ENCODE results near the gene TBX18. TPM values are rescaled to one million over a fixed set of nuclear protein-coding genes. Genes with fewer than 3 reads are reported as not detected.
A peak's percentile ranks its signal among the peaks of the same experiment; 100 is the strongest.

Gene TBX18
- total and polyA plus RNA-seq, 9 of the 15 experiments (the other 6 are each of a cell fraction or from before 2014, with no cell fraction given) = 4.0 to 36.1 (median 20.7) TPM

DNA sequence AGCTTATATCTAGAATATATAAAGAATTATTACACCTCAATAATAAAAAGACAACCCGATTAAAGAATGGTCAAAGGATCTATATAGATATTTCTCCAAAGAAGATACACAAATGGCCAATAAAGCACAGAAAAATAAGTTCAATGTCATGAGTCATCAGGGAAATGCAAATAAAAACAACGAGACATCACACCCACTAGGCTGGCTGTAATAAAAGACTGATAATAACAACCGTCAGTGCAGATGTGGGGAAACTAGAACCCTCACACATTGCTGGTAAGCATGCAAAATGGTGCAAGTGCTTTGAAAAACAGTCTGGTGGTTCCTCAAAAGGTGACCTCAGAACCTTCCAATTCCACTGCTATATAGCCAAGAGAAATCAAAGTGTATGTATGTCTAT, 33.0 kb downstream of the TBX18 start (continued):
- TF ChIP-seq, protein P1, sequence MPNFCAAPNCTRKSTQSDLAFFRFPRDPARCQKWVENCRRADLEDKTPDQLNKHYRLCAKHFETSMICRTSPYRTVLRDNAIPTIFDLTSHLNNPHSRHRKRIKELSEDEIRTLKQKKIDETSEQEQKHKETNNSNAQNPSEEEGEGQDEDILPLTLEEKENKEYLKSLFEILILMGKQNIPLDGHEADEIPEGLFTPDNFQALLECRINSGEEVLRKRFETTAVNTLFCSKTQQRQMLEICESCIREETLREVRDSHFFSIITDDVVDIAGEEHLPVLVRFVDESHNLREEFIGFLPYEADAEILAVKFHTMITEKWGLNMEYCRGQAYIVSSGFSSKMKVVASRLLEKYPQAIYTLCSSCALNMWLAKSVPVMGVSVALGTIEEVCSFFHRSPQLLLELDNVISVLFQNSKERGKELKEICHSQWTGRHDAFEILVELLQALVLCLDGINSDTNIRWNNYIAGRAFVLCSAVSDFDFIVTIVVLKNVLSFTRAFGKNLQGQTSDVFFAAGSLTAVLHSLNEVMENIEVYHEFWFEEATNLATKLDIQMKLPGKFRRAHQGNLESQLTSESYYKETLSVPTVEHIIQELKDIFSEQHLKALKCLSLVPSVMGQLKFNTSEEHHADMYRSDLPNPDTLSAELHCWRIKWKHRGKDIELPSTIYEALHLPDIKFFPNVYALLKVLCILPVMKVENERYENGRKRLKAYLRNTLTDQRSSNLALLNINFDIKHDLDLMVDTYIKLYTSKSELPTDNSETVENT (CRISPR knock-in tag; IDR thresholded peaks at IDR 0.05) = no peak
- TF ChIP-seq SPI1 (IDR thresholded peaks at IDR 0.05; ENCODE audit: borderline replicate concordance, low read depth, low read length) = no peak
- TF ChIP-seq FIP1L1 (IDR thresholded peaks at IDR 0.05; ENCODE audit: low read depth, low read length, poor library complexity, severe bottlenecking) = no peak
- no peak for TF ChIP-seq ZBTB8A (IDR thresholded peaks at IDR 0.05; ENCODE audit: partially characterized antibody)

DNA sequence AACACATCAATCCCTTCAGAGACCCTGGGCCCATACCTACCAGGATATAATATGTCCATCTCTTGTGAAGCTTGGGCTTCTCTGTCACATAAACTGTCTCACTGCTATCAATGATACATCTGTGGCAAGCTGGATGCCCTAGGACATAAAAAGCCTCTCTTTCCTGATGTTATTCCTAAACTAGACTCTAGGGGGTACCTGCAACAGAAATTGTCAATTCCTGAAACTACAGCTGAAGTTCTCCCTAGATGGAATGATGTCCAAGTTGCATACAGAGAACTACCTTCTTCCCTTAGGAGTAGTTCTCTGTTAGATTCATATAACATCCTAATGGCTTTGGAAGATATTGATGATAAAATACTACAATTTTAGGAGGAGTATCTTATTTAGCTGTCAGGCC, 35.8 kb downstream of the TBX18 start:
- in situ Hi-C loops (cut with MboI) (no loop called here), intact Hi-C loops (cut with micrococcal nuclease) (no loop called here)
- Histone ChIP-seq H4K20me1 (replicated peaks; ENCODE audit: control insufficient read depth, insufficient read depth, low read length) (no peaks in the 10 kb centered on the region), H3K4me2 (ENCODE audit: insufficient read depth, low read length) (no peak overlapping the region), H3K9me1 (ENCODE audit: control insufficient read depth, insufficient read depth, low read length) (no peaks in the 10 kb centered on the region), H3K4me3 (no peak overlapping the region), H3K36me3 (ENCODE audit: control insufficient read depth, insufficient read depth, low read length) (peaks cover 25% of the 10 kb centered on the region; the same call in 2 of the 3 replicates), H3K27ac (ENCODE audit: extremely low read depth, low read depth, low read length) (no peak overlapping the region), H3K79me2 (ENCODE audit: control insufficient read depth, insufficient read depth, low read length) (no peaks in the 10 kb centered on the region), H2AFZ (ENCODE audit: low read depth, low read length) (no peak overlapping the region), H3K27me3 (ENCODE audit: control insufficient read depth in 2 of 2, insufficient read depth in 2 of 2, low read length in 2 of 2) (no peaks in the 10 kb centered on the region), H3K9me3 (replicated peaks; ENCODE audit: control insufficient read depth, insufficient read depth, low read depth, low read length) (no peaks in the 10 kb centered on the region), H3K4me1 (replicated peaks in 1 of 2; ENCODE audit: control insufficient read depth in 2 of 2, insufficient read depth in 2 of 2, low read length in 2 of 2) (peaks cover 0 to 2% of the 10 kb centered on the region in 2 experiments; a peak in 2 of 5 replicates), H3K9ac (ENCODE audit: insufficient read depth in 1 of 2, low read depth in 2 of 2, low read length in 2 of 2) (no peak overlapping the region)
- peak; percentile 17 to 46 (median 38) for DNase-seq (ENCODE audit: extremely low read depth in 1 of 4, low spot score in 3 of 4)
- ATAC-seq = peak; percentile 78
- ChIA-PET CTCF (ENCODE audit: low intra/inter-chr PET ratio) (interaction anchor here (0.9 kb wide), 1 partner anchor 307 kb away, joined by 3 read pairs; no protein-coding TSS in a partner anchor), POLR2A (interaction anchor here (0.6 kb wide), 1 partner anchor 14 kb away, joined by 3 read pairs; no protein-coding TSS in a partner anchor)
- no TSS peak for BruUV-seq (replicated peaks)
- FAIRE-seq = peak; percentile 74
- TF ChIP-seq CHCHD3 (CRISPR knock-in tag; IDR thresholded peaks at IDR 0.05) = no peak
- peak in 1 of 2 experiments; percentile 37; a peak in 2 of 4 replicates for TF ChIP-seq RAD21 (CRISPR knock-in tag; conservative IDR thresholded peaks at IDR 0.05 in 1 of 2, IDR thresholded peaks at IDR 0.05 in 1 of 2)
- TF ChIP-seq, protein P2, sequence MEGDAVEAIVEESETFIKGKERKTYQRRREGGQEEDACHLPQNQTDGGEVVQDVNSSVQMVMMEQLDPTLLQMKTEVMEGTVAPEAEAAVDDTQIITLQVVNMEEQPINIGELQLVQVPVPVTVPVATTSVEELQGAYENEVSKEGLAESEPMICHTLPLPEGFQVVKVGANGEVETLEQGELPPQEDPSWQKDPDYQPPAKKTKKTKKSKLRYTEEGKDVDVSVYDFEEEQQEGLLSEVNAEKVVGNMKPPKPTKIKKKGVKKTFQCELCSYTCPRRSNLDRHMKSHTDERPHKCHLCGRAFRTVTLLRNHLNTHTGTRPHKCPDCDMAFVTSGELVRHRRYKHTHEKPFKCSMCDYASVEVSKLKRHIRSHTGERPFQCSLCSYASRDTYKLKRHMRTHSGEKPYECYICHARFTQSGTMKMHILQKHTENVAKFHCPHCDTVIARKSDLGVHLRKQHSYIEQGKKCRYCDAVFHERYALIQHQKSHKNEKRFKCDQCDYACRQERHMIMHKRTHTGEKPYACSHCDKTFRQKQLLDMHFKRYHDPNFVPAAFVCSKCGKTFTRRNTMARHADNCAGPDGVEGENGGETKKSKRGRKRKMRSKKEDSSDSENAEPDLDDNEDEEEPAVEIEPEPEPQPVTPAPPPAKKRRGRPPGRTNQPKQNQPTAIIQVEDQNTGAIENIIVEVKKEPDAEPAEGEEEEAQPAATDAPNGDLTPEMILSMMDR (IDR thresholded peaks at IDR 0.05 in 2 of 3, conservative IDR thresholded peaks at IDR 0.05 in 1 of 3; ENCODE audit: insufficient read depth in 2 of 3, low read depth in 1 of 3, low read length in 3 of 3) = peak; percentile 33 to 51 (median 49); a peak in 5 of 6 replicates
